HG03196 (cell line): ENCODE results near the gene ZNF221.
"Not testable (repeated sequence)": the region's sequence is repeated elsewhere in the genome, so short reads cannot be mapped to it uniquely, and the experiment has no call there.

Experiments
- ATAC-seq: cut with Tn5 transposase; IDR thresholded peaks from one replicate; pipeline ENCODE4 v1.9.1; 2021; ENCODE audit not compliant: unreplicated experiment

ZNF221 gene

DNA sequence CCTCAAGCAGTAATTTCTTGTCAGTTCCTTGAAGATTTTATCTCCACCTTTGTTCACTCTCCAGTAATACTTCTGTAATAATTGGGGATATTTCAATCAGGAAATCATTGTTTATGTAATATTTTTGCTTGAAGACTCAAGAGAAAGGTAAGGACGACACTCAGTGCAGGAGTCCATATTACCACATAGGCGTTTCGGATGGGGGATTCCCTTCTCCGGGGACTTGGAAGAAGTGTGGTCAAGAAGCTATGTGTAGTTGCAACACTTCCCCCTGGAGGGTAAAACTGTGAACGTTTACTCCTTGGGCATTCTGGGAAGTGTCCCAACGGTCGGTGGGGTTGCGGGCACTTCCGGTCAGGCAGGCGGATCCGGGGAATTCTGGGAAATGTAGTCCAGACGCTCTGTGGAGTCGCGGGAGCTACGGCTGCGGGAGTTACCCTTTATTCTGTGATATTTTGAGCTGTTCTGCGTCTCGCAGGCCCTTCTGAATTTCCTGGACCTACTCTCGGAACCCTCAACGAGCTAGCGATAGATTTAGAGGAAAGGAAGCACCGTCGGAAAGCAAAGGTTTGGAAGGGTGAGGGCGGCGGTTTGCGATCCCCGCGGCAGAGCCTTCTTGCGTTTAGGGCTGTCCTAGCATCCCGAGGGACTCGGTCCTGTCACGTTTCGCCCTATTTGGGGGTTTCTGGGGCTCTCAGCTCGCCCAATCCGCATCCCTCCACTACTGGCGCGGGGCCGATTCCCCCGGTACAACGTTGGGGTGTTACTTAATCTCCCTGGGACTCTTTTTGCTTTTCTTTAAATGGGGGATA lies at the start of gene ZNF221:
ZNF221 (plus strand) TSS at position 395 of the 812 bp plus-strand sequence. CDS start 11,499 bp downstream, outside the sequence.
- peak; percentile 85 for ATAC-seq

DNA sequence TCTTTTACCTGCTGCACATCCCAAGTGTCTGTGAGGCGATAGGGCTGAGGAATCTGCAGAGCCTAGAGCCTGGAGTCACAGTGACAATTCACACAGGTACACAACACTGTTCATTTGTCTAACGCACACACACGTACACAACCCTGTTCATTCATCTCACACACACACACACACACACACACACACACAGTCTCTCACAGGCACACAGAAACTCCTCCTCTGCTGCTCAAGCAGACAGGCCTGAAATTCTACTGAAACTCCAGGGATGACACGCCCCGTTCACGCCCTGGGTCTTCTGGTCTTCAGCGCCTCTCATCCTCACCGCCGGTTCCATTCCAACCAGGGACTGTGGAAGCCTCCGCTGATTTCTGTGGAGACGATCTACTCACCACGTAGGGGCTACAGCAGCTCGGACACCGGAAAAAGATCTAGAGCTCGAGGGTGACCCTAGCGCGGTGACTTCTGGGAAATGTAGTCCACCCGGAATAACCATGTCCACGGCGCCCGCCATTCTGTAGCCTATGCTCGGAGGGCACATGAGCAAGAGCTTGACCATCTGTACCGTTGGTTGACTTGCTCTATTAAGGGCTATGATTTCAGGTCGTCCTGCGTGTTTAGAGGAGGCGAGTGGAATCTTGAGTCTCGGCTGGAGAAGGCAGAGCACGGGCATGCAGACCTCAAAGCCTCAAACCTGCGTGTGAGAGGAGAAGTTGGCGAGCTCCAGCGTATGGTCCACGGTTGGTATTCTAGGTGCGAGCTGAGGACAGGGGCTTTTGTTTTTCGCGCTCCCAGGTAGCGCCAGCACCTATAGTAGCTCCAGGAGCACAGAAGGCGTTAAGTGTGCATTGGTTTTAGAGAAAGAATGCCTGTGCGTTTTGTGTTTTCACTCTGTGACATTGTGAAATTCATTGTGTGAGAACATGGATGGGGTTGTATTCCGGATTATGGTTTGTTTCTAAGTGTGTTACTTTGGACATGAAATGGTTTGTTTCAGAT lies 49.3 kb upstream of the ZNF221 start:
- ATAC-seq = peak; percentile 73

DNA sequence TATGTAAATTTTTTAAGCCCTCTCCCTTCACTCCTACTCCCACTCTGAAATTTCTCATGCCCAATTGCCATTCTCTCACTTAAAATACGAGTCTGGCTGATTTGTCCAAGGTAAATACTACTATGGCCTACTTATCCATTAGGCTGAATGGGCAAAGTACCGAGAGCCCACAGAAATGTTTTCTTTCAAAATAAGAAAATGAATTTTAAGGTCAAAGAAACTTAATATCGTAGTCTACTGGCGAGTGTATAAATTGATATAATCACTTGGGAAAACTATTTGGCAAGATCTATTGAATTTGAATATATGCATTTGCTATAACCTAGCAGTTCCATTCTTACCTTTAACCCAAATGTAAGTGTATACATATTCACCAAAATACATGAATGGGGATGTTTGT lies 48.6 kb upstream of the ZNF221 start:
- no peak for ATAC-seq

DNA sequence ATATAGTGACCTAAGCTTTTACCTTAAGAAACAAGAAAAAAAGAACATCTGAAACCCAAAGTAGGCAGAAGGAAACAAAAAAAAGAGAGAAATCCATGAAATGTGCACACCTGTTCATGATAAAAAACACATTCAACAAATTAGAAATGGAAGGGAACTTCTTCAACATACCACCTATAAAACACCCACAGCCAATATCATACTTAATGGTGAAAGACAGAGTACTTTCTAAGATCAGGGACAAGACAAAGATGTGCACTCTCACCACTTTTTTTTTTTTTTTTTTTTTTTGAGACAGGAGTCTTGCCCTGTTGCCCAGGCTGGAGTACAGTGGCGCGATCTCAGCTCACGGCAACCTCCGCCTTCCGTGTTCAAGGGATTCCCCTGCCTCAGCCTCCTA lies 45.1 kb upstream of the ZNF221 start:
- no peak for ATAC-seq

DNA sequence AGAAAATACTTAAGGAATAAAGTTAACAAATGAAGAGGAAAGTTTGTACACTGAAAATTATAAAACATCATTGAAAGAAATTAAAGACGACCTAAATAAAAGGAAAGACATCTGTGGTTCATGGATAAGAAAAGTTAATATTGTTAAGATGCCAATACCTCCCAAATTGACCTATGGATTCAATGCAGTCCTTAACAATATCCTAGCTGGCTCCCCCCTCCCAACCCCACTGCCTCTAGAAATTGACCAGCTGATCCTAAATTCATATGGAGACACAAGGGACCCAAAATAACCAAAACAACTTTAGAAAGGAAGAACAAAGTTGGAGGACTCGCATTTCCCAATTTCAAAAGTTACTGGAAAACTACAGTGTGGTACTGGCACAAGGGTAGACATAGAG lies 44.3 kb upstream of the ZNF221 start:
- no peak for ATAC-seq

DNA sequence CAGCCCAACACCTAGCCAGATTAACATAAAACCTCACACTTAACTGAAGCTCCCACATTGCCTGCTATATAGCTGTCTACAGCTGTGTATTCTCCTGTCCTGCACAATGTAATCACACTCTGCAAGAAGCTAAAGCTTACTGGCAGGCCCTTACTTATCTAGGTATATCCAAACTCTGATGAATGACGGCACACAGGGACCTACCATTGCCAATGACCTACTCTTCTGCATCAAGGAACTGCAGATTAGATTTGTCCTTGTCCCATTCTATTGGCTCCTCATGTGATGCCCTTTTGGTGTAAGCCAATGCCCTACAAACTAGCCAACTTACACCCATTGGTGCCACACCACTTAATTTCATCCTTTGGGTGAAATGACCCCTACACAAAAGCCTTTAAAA lies 42.4 kb upstream of the ZNF221 start:
- no peak for ATAC-seq

DNA sequence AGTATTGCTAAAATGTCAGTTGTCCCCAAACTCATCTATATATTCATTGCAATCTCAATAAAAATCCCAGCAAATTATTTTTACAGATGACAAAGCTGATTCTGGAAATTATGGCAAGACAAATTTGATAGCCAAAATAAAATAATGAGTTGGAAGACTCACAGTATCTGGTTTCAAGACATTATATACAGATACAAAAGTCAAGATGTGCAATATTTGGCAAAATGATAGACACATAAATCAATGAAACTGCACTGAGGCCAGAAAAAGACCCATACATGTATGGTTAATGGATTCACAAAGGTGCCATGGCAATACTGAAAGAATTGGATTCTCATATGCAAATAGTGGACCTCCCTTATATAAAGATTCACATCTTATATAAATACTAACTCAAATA lies 40.1 kb upstream of the ZNF221 start:
- no peak for ATAC-seq

DNA sequence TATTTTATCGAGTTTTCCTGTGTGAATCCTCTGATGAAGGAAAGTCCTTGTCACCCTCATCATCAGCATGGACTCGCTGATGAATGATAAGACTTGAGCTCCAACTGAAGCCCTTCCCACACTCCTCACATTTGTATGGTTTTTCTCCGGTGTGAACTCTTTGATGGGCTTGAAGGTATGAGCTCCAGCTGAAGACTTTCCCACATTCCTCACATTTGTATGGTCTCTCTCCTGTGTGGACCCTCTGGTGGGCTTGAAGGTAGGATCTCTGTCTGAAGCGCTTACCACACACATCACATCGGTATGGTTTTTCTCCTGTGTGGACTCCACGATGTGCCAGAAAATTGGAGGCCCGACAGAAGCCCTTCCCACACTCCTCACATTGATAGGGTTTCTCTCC lies 37.6 kb upstream of the ZNF221 start:
- no peak for ATAC-seq

DNA sequence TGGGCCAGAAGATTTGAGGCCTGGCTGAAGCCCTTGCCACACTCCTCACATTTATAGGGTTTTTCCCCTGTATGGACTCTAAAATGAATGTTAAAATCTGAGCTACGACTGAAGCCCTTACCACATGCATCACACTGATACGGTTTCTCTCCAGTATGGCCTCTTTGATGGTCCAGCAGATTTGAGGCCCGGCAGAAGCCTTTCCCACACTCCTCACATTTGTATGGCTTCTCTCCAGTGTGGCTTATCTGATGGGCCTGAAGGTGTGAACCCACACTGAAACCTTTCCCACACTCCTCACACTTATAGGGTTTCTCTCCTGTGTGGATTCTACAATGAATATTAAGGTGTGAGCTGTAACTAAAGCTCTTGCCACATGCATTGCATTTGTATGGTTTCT lies 37.0 kb upstream of the ZNF221 start:
- ATAC-seq = no peak

DNA sequence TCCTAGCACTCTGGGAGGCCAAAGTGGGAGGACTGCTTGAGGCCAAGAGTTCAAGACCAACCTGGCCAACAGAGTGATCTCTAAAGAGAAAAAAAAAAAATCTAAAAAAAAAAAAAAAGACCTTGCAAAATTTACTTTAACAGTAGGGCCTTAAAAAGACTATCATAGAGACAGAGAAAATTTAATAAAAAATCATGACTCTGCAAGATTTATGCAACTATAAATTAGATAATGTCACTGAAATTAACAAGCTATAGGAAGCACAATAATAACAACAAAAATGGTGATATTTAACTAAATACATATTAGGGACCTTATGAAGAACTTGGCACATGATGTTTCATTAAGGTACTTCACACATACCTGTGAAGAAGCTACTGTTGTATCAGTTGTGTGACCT lies 27.2 kb upstream of the ZNF221 start:
- no peak for ATAC-seq

DNA sequence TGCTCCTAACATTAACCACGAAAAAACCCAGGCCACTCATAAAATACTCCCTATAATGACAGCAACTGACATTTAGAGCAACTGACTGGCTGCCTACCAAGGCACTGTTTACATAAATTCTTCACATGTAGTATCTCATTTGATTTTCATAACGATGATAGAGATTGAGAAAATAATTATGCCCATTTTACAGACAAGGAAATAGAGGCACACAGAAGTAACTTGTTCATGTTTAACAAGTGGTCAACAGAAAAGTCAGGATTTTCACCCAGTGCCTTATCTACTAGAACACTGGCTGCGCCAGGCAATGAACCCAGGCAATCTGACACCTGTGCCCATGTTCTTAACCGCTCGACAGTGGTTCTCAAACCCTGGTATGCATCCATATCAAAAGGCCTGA lies 22.2 kb upstream of the ZNF221 start:
- no peak for ATAC-seq

DNA sequence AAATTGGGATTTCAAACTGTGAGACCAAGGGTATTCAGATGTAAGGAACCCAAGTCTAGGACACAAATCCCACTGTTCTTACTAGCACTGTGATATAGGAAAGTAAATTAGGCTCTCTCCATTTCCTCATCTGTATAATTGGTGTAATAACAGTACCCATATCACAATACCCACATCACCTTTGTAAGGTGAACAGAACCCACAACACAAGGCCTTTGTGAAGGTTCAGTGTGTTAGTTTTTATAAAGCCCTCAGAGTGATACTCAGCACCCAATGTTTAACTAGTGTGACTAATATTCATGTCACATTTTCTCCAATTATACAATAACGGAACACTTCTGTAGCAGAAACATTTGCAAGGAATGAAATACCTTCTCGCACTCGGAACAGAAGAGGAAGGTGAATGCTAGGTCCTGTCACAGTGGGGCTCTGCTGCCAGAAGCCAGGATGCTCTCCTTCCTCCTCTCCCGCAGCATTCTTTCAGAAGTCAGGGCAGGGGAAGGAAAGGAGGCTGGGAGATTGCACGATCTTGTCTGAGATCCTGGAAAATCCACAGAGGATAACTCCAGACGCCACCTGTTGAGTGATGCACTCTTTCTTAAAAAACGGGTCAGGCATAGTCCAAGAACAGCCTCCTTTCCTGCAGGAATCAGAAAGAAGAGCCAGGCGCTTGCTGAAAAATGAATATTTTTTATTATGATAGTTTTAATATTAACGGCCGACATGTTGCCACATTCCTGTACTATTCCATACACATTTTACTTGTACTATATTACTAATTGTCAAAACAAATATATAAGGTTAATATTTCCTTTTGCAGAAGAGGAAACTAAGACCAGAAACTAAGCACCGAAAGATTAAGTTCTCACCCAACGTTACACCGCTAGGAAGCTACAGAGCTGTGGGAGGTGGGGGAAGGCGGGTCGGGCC lies 16.7 kb upstream of the ZNF221 start:
- ATAC-seq = no peak

DNA sequence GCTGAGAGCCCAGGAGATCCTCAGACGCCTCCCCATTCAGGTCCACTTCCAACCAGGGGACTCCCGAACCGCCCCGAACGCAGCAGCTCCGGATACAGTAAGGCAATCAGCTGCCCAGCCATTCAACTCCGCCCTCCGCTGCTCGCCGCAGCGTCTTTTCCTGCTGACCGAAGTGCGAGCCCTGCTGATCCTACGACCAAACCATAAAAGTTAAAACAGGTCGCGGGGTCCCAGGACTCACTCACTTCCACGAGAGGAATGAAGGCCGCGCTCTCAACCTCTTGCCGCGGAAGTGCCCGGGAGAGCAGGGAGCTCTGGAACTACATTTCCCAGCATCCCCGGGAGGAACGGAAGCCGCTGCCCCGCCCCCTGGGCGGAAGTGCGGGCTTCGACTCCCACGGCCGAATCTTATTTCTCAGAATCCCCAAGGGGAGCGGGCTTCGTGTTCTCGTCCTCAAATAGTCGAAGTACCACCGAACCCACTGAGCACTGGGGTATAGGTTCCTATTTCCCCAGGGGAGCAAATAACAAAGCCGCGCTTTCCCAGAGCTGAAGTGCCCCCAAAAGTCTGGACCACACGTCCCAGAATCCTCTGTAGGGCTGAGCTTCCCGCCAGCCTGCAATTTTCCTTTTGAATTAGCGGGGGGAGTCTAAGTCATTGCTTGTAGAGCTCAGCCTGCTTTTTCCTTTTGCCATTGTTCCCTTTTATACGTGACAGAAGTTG lies 15.9 kb upstream of the ZNF221 start, which contains the start of gene ZNF45:
ZNF45 (minus strand) TSS at position 298 of the 724 bp plus-strand sequence. CDS start 13,097 bp downstream, outside the sequence.
- ATAC-seq = peak; percentile 90

DNA sequence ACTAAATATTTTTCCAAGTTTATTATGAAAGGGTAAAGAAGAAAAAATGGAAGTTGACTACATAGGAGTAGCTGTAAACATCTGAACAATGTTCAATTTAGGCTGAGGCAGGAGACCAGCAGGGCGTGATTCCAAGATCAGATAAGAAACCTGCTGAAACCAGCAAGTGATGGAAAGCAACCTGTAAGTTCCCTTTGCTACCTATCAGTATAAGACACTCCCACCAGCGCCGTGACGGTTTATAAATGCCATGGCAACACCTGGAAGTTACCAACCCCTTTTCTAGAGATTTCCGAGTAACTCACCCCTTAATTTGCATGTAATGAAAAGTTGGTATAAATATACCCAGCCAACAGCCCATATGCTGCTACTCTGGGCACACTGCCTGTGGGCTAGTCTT lies 14.8 kb upstream of the ZNF221 start:
- ATAC-seq = no peak

DNA sequence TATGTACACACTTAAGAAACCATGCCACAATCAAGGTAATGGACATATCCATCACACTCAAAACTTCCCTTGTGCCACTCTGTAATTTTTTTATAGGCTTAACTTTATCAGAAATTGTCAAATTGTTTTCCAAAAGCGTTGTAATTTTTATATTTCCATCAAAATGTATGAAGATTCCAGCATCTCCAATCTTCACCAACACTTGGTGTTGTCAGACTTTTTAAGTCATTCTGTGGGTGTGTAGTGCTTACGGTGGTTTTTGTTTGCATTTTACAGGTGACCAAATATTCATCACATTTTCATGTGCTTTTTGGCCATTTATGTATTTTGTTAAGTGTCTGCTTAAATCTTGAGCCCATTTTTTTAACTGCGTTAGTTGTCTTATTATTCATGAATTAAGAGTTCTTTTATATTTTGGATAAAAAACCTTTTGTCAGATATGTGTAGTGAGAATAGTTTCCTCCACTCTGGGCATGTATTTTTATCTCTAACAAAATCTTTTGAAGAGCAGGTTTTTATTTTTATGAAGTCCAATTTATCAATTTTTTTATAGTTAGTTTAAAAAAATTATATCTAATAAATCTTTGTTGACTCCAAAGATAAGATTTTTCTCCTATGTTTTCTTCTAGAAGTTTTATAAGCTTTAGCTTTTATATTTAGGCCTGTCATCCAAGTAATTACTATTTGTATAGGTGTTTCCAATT lies 11.3 kb upstream of the ZNF221 start:
- no peak for ATAC-seq

DNA sequence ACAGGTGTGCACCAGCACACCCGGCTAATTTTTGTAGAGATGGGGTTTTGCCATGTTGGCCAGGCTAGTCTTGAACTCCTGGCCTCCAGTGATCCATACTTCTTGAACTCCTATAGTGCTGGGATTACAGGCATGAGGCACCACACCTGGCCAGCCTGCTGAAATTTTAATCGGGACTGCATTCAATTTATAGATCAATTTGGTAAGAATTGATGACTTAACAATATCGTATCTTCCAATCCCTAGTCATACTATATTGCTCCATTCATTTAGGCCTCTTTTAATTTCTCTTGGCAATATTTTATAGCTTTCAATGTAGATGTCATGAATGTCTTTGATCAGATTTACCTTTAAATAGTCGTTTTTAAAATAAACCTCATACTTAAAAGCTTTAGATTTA lies 10.3 kb upstream of the ZNF221 start:
- no peak for ATAC-seq

DNA sequence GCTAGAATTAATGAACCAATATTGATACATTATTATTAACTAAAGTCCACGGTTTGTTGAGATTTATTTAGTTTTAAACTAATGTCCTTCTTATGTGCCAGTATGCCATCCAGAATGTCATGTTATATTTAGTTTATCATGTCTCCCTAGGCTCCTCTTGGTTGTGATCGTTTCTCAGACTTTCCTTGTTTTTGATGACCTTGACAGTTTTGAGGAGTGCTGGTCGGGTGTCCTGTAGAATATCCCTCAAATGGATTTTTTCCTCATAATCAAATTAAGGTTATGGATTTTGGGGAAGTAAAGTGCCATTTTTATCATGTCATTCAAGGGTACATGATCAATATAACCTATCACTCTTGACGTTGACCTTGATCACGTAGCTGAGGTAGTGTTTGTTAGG lies 9.8 kb upstream of the ZNF221 start:
- ATAC-seq = no peak

DNA sequence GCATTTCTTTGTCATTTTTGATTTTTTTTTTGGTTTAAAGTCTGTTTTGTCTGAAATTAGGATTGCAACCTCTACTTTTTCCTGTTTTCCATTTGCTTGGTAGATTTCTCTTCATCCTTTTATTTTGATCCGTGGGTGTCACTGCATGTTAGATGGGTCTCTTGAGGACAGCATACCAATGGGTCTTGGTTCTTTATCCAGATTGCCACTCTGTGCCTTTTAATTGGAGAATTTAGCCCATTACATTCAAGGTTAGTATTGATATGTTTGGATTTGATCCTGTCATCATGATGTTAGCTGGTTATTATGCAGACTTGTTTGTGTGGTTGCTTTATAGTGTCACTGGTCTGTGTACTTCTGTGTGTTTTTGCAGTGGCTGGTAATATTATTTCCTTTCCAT lies 3.6 kb upstream of the ZNF221 start:
- ATAC-seq = not testable (repeated sequence)

DNA sequence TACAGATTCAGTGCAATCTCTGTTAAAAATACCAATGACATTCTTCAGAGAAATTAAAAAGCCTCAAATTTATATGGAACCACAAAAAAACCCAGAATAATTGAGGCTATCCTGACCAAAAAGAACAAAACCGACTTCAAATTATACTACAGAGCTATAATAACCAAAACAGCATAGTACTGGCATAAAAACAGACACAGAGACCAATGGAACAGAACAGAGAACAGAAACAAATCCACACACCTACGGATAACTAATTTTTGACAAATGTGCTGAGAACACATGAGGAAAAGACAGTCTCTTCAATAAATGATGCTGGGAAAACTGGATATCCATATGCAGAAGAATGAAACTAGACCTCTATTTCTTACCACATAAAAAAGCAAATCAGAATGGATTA lies 1.2 kb upstream of the ZNF221 start:
- not testable (repeated sequence) for ATAC-seq
